ENCODE measurements around the gene SSC5D.

- TF ChIP-seq CTCF (IDR thresholded peaks at IDR 0.05), result no peak
- TF ChIP-seq POLR2A (IDR thresholded peaks at IDR 0.05), result no peak
Measured at GRCh38 chr19:55443045-55443823, 45.0 kb upstream of the SSC5D start, which contains the start of gene SHISA7.

Measured in thyroid gland (tissue), 4 donors.